ENCODE measurements around the gene TBC1D22A.

The TBC1D22A gene

DNA sequence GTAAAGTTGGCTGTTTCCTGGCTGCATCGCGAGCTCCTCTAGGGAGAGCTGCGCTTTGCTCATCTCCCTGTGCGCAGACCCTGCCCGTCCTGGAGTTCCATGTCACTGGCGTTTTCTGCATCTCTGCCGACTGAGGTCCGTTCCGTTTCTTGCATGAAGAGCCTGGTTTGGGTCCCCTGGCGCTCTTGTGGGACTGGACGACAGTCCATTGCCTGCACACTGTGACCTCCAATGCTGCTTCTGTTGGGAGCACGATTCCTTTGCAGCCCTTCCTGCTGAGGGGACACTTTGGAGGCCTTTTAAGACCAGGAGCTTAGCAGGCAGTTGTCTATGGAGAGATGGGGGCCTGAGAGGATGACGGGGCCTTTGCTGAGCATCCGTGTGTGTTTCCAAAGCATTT is 90.3 kb downstream of the TBC1D22A start:
- no peak overlapping the region for H3K4me3 ChIP-seq (ENCODE audit: low read length)
- no peak for DNase-seq (ENCODE audit: low read depth)
- TF ChIP-seq, protein P1, sequence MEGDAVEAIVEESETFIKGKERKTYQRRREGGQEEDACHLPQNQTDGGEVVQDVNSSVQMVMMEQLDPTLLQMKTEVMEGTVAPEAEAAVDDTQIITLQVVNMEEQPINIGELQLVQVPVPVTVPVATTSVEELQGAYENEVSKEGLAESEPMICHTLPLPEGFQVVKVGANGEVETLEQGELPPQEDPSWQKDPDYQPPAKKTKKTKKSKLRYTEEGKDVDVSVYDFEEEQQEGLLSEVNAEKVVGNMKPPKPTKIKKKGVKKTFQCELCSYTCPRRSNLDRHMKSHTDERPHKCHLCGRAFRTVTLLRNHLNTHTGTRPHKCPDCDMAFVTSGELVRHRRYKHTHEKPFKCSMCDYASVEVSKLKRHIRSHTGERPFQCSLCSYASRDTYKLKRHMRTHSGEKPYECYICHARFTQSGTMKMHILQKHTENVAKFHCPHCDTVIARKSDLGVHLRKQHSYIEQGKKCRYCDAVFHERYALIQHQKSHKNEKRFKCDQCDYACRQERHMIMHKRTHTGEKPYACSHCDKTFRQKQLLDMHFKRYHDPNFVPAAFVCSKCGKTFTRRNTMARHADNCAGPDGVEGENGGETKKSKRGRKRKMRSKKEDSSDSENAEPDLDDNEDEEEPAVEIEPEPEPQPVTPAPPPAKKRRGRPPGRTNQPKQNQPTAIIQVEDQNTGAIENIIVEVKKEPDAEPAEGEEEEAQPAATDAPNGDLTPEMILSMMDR (IDR thresholded peaks at IDR 0.05; ENCODE audit: insufficient read depth, low read depth, low read length, missing control alignments): no peak

DNA sequence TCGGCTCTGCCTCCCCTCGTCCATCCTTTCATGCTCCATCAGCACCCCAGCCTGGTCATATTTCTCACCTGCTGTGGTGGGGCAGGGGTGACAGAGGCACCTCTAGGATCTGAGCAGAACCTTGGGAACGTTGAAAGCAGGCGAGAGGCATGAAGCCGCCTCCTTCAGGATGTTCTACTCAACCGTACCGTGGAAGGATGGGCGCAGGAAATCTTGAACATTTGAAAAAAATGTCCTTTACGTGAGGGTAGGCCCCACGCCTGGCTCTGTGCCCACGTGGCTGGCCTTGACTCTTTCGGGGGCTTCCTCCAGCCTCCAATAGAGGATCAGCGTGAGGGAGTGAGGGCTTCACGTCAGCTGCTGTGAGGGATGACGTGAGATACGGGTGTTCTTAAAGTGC is 90.7 kb downstream of the TBC1D22A start:
- no peak for DNase-seq (ENCODE audit: low read depth)
- no peak overlapping the region for H3K4me3 ChIP-seq (ENCODE audit: low read length)
- TF ChIP-seq, protein P1 (IDR thresholded peaks at IDR 0.05; ENCODE audit: insufficient read depth, low read depth, low read length, missing control alignments): no peak

DNA sequence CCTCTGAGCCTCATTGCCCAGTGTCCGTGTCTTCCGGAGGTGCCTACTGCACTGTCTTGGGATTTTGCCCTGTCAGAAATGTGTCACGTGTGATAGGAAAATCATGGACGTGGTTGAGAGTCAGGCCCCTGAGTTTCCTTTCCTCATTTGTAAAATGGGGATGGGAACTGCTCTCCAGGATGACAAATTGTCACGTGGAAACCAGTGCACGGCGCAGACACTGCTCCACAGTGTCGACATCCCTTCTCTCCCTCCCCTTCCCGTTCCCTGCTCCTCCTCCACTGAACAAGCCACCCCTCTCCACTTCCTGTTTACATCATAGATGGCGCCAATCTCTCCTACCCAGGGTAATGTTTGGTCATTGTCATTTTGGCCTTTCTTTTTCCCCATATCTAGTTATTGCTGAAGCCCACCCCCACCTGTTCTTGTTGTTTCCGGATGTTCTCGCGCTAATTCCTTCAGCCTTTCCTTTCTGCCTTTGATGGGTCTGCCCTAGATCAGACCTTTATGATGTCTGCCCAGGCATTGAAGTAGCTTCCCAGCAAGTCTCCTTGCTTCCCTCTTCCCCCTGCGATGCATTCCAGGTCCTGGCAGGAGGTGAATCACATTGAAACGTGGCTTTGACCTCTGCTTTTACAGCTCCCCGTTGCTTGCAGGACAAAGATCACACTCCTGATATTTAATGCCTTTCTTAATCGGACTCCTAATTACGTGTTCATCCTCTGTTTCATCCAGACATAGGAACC is 91.8 kb downstream of the TBC1D22A start:
- TF ChIP-seq, protein P1 (IDR thresholded peaks at IDR 0.05; ENCODE audit: insufficient read depth, low read depth, low read length, missing control alignments): no peak
- no peak for DNase-seq (ENCODE audit: low read depth)
- no peak overlapping the region for H3K4me3 ChIP-seq (ENCODE audit: low read length)

DNA sequence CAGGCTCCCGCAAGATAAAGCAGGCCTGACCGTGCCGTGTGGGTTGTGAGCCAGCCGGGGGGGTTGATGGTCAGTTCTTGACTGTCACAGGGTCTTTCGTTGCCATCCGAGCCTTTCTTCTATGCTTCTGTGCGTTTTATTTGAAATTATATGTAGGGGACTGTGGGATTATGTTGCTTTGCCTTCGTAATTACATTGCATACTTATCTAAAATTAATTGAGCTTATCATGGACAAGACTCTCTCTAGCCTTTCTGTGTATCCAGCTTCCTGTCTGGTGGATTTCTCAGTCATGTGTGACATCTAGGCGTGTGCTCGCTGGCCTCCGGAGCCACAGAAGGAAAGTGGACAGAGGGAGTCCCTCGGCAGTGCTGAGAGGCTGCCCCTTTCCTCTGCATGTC is 93.2 kb downstream of the TBC1D22A start:
- H3K4me3 ChIP-seq (ENCODE audit: low read length): no peak overlapping the region
- no peak for DNase-seq (ENCODE audit: low read depth)
- TF ChIP-seq, protein P1 (IDR thresholded peaks at IDR 0.05; ENCODE audit: insufficient read depth, low read depth, low read length, missing control alignments): no peak

DNA sequence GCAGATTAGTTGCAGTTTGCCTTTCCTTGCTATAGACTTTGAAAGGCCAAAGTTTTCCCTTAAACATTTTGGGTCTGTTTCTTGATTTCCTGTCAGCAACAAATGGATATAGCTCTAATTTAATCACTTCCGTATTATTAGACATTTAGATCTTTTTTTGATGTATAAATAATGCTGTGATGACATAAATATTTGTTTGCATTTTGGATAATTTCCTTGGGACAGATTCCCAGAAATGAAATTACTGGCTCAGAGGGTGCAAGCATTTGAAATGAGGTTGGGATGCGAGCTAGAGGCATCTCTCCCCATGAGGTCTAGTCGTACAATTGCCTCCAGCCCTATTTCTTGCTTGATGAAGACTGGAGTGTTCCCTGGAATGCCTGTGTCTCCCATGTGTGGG is 94.2 kb downstream of the TBC1D22A start:
- no peak for DNase-seq (ENCODE audit: low read depth)
- TF ChIP-seq, protein P1 (IDR thresholded peaks at IDR 0.05; ENCODE audit: insufficient read depth, low read depth, low read length, missing control alignments): no peak
- H3K4me3 ChIP-seq (ENCODE audit: low read length): no peak overlapping the region

DNA sequence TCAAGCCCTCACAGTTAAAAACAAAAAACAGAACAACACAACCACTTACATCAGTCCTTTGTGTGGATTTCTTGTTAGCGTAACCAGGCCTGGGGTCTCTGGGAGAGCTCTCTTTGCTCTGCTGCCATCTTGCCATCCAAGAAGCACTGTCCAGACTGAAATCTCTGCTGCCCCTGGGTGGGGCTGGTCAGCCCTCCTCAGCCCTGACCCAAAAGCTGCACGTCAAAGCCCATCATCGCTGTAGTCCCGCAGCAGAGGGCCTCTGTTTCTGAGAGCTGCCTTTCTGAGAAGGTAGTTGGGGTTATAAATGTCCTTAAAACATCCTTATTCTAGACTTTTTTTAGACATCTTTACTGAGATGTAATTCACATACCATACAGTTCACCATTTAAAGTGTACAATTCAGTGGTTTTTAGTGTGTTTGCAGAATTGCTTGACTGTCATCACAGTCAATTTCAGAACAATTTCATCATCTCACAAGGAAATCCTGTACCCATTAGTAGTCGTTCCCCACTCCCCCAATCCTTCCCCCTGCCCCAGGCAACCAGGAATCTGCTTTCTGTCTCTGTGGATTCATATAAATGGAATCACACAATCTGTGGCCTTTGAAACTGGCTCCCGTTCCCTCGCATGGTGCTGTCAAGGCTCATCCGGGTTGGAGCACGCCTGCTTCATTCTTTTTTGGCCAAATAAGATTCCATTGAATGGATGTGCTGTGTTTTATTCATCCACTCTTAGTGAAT is 94.9 kb downstream of the TBC1D22A start:
- TF ChIP-seq, protein P1 (IDR thresholded peaks at IDR 0.05; ENCODE audit: insufficient read depth, low read depth, low read length, missing control alignments): no peak
- H3K4me3 ChIP-seq (ENCODE audit: low read length): no peak overlapping the region
- no peak for DNase-seq (ENCODE audit: low read depth)

DNA sequence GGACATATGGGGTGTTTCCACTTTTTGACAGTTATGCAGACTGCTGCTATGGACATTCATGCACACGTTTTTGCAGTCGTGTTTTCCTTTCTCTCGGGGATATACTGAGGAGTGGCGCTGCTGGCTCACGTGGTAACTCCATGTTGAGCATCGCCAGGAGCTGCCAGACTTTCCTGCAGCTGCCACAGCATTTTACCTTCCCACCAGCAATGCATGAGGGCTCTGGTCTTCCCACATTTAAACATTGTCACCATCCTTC is 95.4 kb downstream of the TBC1D22A start:
- no peak overlapping the region for H3K4me3 ChIP-seq (ENCODE audit: low read length)
- TF ChIP-seq, protein P1 (IDR thresholded peaks at IDR 0.05; ENCODE audit: insufficient read depth, low read depth, low read length, missing control alignments): no peak
- DNase-seq (ENCODE audit: low read depth): no peak

Data from epithelial cell of esophagus (primary cell).